GM19238 (cell line): Measurements from ENCODE around the gene NR5A1.

Source experiments
- DNase-seq: peaks from one replicate; pipeline ENCODE4 v3.0.0; 2011; ENCODE audit warnings: low spot score; ENCODE audit not compliant: insufficient read length

Gene NR5A1

DNA sequence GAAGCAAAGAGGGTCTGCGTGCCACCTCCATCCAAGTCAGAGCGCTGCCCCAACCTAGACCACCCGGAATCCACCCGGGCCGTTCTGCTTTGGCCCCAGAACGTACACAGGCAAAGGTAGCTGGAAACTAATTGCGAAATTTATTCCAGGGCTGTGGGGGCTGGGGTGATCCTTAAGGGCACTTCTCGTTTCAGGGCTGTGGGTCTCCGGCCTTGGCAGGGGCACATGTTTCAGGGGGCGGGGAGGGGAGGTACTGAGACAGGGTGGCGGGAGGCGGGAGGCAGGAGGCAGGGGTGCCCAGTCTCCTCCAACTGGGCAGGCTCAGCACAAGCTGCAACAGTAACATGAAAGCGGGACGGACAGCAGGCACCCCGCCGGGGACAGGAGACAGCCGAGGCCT is 26.1 kb downstream of the NR5A1 start:
- DNase-seq = no peak

DNA sequence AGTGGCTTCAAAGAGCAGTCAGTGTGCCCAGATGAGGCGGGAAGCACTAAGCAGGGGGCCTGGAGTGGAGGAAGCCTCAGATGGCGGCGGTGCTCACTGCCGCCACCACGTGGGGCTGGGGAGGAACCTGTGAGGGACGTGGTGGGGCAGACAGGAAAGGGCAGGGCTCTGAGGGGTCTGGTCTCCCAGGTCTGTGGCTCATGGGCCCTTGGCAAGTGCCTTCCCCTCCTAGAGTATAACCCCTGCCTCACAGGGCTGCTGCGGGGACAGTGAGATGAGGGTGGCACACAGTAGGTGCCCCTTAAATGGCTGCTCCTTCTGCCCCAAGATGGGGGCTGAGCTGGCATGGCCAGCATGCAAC is 26.6 kb downstream of the NR5A1 start:
- peak; percentile 40 for DNase-seq

DNA sequence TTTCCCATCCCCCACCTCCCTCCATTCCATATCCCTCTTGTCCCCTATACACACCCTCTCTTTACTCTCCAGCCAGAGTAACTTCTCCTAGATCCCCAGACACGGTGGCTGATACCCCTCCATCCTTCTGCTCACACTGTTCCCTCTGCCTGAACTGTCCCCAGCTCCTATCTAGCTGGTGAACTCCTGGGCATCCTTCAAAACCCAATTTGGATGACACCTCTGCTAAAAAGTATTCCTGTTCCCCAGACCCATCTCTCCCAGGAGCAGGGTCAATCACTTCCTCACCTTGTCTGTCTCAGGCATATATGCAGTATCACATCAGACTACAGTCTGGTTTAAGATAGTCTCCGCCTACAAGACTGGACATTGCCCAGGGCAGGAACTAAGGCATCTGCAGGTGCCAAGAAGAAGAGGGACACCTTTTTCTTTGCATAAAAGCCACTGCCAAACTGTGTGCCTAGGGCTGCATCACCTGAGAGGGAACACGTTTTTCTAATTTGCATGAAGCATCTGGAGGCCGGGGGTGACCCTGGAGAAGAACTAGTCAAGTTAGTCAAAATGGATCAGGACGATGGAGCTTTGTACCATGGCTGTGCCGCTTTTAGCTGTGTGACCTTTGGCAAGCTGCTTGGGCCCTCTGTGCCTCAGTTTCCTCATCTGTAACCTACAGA is 27.1 kb downstream of the NR5A1 start:
- no peak for DNase-seq

DNA sequence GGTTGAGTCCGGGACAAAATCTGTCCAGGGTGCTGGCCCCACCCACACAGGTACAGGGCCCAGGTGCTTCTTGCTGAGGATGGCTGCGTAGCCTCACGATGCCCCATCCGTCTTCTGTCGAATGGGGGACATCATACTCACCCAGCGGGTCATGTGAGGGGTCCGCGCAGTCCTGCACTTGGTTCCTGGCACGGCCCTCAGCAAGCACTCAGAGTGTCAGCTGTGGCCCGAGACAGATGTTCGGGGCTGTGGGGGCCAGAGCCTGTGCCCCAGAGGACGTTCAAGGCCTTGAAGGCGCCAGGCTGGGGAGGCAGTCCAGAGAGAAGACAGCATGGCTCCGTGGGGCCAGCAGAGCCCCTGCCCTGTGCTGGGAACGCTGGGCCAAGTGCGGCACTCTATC is 27.8 kb downstream of the NR5A1 start:
- no peak for DNase-seq

DNA sequence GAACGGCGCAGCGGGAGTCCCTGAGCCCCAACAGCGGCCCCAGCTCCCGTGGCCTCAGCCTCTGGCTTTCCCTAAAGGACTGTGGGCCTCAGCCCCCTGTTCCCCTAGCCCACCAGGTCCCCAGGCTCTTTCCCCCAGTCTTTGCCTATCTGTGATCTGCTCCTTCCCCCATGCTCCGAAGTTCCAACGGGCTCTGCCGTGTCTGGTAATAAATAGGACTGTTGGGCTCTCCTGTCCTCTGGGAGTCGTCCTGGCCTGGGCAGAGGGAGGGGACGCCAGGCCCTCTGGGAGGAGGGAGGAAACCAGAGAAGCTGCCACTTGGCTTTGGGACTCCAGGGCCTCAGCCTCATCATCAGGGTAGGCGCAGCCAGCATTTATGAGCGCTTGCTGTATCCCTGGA is 28.8 kb downstream of the NR5A1 start:
- DNase-seq = no peak

DNA sequence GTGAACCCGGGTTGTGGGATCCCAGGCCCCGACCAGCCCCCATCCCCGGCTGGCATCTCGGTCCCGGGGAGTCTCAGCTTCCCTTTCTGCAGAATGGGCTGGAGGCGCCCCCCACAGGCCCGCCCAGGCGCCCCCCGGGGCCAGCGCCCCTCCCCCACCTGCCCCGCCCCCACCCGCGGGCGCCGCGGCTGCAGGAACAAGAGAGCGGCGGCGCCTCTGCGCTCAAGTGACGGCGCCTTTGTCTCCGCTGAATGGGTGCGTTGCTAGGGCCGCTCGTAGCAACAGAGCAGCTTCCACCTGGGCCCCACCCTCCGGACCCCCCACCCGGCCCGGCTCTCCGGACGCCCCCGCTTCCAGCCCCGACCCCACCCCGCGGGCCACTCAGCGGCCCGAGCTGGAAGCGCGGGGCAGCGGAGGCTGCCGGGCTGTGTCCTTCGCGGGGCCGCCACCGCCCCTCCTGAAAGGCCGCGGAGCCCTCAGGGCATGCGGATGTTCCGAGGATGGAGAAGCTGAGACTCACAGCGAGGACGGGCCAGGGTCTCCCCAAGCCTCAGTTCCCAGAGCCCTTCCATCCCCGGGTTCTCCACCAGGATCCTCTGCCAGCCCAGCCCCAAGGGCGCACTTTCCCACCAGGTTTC is 29.4 kb downstream of the NR5A1 start:
- no peak for DNase-seq

DNA sequence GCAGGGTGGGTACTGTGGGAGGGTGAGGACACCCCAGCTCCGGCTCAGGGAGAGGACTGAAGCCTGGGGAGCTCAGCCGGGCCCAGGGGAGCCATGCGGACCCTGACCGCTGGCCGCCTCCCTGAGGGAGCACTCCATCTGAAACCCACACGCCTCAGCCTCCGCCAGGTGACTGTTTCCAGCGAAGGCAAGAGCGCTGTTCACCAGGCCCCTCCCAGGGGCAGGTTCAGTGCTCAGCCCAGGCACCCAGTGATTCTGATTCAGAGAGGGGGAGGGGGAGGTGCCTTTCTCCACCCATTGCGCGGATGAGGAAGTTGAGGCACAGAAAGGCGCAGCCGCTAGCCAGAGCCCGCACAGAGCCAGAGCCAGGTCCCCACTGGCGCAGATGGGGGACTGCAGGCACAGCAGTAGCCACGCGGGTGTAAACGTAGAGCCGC is 30.0 kb downstream of the NR5A1 start:
- no peak for DNase-seq

DNA sequence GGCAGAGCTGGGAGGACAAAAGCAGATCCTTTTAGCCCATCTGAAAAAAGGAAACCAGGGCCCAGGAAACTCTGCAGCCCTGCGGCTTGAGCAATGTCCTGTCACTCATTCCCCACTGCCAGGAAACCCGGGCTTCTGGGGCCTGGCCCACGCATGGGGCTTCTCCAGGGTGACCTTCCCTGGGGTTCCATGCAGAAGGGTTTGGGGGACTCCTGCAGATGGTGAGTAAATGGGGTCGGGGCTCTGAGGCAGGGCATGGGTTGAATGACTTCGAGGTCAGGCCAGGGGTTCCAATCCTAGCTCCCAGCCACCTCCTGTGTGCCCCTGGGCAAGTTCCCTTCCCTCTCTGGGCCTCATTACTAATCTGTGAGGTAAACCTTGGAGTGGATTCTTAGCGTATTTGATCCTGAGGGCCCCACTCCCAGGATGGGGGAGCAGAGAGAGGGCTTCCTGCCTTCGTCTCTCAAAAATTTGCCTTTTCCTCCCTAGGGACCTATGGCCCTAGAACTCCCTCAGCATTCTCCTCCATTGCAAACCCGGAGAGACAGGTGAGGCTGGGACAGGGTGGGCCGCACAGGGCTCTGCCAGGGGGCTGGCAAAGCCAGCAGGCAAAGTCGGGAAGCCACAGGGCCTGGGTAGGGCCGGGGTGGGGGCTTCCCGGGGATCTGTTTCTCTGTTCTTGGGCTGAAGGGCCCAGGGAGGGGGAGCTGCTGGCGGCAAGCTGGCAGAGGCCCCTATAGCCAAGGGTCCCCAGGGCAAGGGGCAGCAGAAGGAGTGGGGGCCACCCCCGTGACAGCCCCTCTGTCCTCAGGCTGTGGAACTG is 31.1 kb downstream of the NR5A1 start:
- no peak for DNase-seq

DNA sequence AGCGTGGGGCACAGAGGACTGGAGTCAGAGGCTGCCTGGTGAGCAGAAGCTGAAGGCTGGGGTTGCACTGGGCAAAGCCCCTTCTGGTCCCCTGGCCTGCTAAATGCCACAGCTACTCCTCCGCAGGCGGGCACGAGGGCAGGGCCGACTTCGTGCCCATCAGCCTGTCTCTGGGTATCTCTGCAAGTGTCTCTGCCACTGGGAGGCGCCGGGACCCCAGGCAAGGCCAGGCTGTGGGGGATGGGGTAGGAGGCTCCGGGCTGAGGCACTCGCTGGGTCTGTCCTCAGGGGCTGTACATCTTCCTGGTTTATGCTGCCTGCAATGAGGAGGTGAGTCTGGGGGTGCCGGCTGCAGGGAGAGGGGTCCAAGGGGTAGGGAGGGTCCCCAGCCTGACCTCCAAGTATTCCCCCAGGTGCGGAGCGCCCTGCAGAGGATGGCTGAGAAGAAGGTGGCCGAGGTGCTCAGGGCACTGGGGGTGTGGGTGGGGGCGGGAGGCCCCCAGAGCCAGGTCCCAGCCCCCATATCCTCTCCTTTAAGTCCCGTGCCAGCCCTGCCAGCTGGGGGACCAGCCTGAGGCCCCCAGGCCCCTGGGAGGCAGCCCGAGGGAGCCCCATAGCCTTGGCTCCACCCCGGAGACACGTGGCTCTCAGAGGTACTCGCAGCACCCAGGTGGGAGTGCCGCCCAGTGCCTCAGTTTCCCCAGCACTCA is 31.9 kb downstream of the NR5A1 start:
- DNase-seq = no peak

DNA sequence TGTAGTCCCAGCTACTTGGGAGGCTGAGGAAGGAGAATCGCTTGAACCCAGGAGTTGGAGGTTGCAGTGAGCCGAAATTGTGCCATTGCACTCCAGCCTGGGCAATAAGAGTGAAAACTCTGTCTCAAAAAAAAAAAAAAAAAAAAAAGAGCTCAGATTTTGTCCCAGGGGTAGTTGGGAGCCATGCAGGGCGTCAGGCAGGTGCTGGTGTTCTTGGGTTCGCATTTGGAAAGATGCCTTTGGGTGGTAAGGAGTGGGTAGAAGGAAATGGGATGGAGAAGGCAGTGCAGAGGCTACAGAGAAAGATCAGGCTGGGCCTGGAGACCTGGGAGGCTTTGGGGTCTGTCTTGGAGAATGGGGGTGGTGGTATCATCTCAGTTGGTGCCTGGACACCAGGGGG is 33.0 kb downstream of the NR5A1 start:
- no peak for DNase-seq

DNA sequence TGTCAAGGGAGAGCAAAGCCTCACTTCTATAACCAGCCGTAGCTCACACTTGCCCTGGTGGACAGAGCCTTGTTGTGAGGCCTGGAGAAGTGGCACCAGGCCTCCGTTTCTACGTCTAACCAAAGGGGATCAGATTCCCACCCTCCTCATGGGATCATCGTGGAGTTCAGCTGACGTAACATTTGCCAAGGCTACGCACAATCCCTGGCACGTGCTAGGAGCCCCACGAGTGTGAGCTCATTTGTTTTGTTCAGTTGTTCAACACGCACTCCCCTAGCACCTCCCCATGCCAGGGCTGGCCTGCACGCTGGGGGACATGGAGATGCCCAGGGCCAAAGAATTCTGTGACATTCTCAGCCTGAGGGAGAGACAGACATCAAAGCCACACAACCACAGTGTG is 33.9 kb downstream of the NR5A1 start:
- no peak for DNase-seq

DNA sequence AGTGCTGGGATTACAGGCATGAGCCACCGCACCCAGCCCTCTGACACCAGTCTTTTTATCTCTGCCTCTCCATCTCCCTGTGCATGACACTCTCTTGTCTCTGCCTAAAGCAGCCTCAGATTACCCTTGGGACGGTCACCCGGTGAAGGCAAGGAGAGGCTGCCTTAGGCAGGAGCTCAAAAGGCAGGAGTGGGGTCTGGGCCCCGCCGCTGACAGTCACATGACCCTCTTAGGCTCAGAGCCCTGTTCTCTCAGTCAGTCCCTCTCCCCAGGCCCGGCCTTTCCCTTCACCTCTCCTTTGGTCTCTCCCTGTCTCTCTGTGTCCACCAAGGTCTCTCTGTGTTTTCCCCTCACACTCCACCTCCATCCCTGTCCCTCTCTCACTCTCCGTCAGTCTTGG is 34.4 kb downstream of the NR5A1 start:
- DNase-seq = no peak

DNA sequence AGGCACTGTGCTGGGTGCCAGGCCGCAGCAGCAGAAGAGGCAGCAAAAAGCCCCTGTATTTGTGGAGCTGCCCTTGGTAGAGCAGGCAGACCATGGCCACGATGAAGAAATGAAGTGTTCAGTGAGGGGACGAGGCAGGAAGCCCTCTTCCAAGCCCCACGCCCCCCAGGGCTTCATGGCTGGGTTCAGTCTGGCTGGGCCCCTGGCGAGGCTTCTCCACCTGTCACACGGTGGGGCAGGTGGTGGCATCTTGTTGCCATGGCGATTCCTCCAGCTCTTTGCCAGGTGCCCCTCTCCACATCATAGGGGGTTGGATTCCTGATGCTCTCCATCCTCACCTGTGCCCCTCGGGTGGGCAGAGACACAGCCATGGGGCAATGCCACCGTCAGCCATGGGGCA is 35.4 kb downstream of the NR5A1 start:
- DNase-seq = no peak

DNA sequence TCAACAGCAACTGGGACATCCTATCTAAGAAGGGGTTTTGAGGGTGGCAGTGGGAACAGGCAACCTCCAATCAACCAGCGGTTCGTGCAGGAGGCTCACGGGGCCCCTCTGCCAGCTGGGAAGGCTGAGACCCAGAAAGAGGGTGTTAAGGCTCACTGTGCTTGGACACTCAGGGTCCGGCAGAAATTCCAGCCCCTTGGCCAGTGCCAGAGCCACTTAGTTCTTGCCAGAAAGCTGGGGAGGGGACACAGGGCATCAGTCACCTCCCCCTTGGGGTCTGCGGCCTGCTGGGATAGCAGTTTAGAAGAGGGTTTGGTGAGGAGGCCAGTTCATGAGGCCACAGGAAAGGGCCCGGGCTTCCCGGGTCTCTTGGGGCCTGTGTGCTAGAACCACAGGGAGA is 36.5 kb downstream of the NR5A1 start:
- no peak for DNase-seq

DNA sequence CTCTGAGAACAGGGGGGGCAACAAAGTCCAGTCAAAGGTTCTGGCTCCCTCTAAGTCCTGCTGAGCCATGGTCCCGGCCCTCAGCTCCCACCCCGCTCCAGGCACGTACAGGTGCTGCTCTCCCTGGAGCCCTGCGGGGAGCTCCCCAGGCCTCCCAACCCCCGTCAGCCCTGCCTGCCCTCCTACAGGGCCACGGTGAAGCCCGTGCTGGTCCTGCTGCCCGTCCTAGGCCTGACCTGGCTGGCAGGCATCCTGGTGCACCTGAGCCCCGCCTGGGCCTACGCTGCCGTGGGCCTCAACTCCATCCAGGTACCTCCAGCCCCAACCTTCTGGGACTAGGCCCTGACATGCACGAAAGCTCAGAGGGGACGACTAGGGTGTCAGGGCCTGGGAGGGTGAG is 36.9 kb downstream of the NR5A1 start:
- no peak for DNase-seq

DNA sequence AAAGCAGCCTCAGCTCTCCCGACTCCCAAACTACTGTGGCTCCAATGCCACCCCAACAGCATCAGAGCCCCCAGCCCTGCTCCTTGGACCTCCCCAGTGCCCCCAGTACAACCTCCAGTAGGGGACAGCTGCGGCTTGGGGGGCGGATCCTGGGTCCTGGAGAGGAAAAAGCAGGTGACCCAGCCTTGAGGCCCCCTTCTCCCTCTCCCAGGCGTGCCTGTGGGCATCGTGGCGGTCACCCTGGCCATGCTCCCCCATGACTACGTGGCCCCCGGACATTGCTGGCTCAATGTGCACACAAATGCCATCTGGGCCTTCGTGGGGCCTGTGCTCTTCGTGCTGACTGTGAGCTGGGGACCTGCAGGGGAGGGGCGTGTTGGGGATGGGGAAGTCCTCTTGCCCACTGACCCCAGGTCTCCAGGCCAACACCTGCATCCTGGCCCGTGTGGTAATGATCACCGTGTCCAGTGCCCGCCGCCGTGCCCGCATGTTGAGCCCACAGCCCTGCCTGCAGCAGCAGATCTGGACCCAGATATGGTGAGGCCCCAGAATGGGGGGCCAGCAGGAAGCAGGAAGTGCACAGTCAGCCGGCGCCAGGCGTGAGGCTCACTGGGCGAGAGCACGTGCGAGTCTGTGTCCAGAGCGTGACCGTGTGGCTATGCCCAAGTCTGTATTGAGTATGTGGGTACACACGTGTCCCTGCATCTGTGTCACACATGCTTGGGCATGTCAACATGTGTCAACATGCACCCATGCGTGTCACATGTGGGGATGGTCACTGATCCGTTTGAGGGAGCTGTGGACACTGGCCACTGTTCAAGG is 38.0 kb downstream of the NR5A1 start:
- DNase-seq = no peak

DNA sequence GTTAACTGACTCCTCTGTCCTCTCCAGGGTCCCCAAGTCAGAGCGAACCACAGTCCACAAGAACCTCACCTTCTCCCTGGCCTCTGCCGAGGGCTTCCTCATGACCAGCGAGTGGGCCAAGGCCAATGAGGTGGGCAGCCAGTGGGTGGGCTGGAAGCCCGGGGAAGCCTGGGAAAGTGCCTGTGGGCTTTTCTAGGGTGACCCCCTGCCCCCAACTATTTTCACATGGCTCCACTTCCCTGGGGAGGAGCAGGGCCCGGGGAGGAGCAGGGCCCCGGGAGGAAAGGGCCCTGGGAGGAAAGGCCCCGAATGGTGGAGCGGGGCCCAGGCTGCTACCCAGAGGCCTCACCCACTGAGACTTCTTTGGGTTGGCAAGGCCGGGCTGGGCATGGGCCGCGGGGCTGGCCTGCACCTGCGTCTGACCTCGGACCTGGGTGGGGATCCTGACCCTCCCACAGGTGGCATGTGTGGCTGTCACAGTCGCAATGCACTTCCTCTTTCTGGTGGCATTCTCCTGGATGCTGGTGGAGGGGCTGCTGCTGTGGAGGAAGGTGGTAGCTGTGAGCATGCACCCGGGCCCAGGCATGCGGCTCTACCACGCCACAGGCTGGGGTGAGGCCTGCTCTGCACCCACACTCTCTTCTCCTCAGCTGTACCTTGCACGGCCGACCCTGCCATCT is 39.0 kb downstream of the NR5A1 start:
- no peak for DNase-seq

DNA sequence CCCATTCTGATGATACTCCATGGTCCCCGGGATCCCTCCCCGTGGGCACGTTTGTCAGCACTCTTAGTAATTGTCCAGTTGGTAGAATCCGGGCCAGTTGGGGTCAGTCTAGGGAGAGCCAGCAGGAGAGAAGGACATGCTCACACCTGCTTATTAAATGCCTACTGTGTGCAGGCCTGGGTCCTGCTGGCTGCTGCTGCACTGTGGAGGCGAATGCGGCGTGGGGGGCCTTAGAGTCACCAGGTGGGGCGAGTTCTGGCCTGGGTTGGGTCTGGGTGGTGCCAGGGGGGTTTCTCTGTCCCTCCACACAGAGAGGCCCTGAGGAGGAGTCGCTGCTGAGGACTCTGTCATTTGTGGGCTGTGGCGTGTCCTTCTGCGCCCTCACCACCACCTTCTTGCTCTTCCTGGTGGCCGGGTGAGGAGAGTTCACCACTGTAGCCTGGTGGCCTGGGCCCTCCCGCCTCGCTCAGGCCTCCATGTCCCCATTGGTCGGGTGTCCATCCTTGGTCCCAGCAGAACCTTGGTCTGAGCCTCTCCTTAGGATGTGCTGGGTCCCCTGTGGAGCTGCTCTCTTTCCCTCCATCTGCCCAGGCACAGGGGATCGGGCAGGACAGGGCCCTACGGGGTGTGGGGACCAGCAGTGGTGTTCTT is 39.7 kb downstream of the NR5A1 start:
- no peak for DNase-seq

DNA sequence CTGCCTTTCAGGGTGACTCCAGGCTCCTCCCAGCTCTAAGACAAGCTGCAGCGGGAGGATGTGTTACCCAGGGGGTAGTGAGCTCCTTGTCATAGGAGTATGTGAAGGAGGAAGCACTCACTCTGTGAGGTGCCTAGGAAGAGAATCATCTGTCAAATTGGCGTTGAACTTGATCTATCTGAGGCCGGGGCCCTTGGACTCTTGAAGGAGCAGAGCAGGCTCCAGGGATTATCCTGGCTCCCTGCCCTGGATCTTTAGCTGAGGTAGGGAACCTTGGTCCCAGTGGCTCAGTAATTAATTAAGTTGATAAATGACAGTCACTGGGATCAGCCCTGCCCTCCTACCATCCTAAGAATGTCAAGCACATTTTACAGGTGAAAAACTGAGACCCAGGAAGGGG is 41.5 kb downstream of the NR5A1 start:
- DNase-seq = no peak

DNA sequence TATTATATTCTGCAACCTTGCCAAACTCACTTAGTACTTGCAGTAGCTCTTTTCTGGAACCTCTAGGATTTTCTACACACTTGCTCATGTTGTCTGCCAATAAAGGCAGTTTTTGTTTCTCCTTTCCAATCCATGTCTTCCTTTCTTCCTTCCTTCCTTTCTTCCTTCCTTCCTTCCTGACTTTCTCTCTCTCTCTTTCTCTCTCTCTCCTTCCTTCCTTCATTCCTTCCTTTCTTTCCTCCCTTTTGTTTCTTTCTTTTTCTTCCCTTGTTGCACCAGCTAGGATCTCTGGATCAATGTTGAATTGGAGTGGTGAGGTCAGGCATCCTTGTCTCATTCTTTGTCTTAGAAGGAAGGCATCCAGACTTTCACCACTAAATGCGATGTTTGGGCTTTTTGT is 44.5 kb downstream of the NR5A1 start:
- DNase-seq = no peak
